GM12892 (cell line): ENCODE results near the gene SLCO1B3. TPM values are rescaled to one million over a fixed set of nuclear protein-coding genes. Genes with fewer than 3 reads are reported as not detected.
"Not testable (repeated sequence)": the region's sequence is repeated elsewhere in the genome, so short reads cannot be mapped to it uniquely, and the experiment has no call there.

ENCODE experiments used
- DNase-seq: peaks from one replicate; pipeline ENCODE4 v3.0.0; 2011; ENCODE audit not compliant: insufficient read length
- FAIRE-seq: peaks from 2 replicates; lab custom pipeline; 2011; peaks lifted over from hg19 to GRCh38; lab: Jason Lieb, UNC
- POLR2A ChIP-seq: IDR thresholded peaks from 2 replicates; pipeline ENCODE4 v1.6.1; 2011; ENCODE audit warnings: low read depth, low read length, control low read depth
- POLR2AphosphoS5 ChIP-seq: IDR thresholded peaks from 2 replicates; pipeline ENCODE4 v1.6.1; 2011; ENCODE audit warnings: low read depth, low read length, control low read depth
- TAF1 ChIP-seq: IDR thresholded peaks from 2 replicates; pipeline ENCODE4 v1.6.1; 2011; ENCODE audit warnings: low read depth, mild to moderate bottlenecking, control low read depth, low read length, borderline replicate concordance
- polyA plus RNA-seq: library from polyadenylated mRNA; unstranded; fragments of >200 nt; gene quantifications from one replicate; pipeline ENCODE4 v1.2.1, GENCODE V29; 2012; ENCODE audit warnings: missing spikeins, inconsistent platforms; ENCODE audit not compliant: missing spikeins

The SLCO1B3 gene, protein sequence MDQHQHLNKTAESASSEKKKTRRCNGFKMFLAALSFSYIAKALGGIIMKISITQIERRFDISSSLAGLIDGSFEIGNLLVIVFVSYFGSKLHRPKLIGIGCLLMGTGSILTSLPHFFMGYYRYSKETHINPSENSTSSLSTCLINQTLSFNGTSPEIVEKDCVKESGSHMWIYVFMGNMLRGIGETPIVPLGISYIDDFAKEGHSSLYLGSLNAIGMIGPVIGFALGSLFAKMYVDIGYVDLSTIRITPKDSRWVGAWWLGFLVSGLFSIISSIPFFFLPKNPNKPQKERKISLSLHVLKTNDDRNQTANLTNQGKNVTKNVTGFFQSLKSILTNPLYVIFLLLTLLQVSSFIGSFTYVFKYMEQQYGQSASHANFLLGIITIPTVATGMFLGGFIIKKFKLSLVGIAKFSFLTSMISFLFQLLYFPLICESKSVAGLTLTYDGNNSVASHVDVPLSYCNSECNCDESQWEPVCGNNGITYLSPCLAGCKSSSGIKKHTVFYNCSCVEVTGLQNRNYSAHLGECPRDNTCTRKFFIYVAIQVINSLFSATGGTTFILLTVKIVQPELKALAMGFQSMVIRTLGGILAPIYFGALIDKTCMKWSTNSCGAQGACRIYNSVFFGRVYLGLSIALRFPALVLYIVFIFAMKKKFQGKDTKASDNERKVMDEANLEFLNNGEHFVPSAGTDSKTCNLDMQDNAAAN
- polyA plus RNA-seq: not detected

DNA sequence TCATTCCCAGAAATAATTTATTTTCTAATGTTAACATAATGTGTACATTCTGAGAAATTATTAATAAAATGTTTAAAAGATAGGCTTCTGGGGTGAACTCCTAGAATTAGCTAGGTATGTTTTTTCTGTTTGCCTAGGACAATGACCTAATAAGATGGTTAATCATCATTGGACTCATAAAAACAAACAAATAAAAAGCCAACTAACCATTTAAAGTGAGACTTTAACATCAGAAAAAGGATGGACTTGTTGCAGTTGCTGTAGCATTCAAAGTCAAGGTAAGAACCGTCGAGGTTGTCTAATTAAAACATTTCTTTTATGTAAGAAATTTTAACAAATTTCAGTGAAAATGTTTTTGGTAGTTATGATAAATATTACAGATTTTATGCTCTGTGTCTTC is at the start of gene SLCO1B3:
Gene SLCO1B3 (plus strand): TSS at position 219 of the 400 bp plus-strand sequence. CDS start 5,034 bp downstream, outside the sequence.
- DNase-seq (no peak), FAIRE-seq (no peak)
- TF ChIP-seq POLR2A (no peak), TAF1 (no peak), POLR2AphosphoS5 (no peak)

- TF ChIP-seq POLR2AphosphoS5: no peak
- no peak for TF ChIP-seq POLR2A
- TF ChIP-seq TAF1: no peak
- no peak for FAIRE-seq
- DNase-seq: no peak
Observed at GRCh38 chr12:20777420-20777819, 33.1 kb upstream of the SLCO1B3 start.

GRCh38 chr12:20778969-20779368 is 31.5 kb upstream of the SLCO1B3 start:
- FAIRE-seq (no peak), DNase-seq (no peak)
- no peak for TF ChIP-seq POLR2A
- TF ChIP-seq TAF1: no peak
- no peak for TF ChIP-seq POLR2AphosphoS5

GRCh38 chr12:20779971-20780370 is 30.5 kb upstream of the SLCO1B3 start:
- DNase-seq, FAIRE-seq: not testable (repeated sequence)

DNA sequence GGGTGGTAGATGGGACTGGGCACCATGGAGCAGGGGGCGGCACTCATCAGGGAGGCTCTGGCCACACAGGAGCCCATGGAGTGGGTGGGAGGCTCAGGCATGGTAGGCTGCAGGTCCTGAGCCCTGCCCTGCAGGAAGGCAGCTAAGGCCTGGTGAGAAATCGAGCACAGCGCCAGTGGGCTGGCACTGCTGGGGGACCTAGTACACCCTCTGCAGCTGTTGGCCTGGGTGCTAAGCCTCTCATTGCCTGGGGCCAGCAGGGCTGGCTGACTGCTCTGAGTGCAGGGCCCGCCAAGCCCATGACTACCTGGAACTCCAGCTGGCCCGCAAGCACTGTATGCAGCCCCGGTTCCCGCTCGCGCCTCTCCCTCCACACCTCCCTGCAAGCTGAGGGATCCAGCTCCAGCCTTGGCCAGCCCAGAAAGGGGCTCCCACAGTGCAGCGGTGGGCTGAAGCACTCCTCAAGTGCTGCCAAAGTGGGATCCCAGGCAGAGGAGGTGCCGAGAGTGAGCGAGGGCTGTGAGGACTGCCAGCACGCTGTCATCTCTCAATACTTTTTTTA is 26.6 kb upstream of the SLCO1B3 start:
- not testable (repeated sequence) for FAIRE-seq, DNase-seq

- no peak for DNase-seq
- TF ChIP-seq POLR2A (no peak), TAF1 (no peak), POLR2AphosphoS5 (no peak)
- no peak for FAIRE-seq
Observed at GRCh38 chr12:20792971-20793370, 17.5 kb upstream of the SLCO1B3 start.

DNA sequence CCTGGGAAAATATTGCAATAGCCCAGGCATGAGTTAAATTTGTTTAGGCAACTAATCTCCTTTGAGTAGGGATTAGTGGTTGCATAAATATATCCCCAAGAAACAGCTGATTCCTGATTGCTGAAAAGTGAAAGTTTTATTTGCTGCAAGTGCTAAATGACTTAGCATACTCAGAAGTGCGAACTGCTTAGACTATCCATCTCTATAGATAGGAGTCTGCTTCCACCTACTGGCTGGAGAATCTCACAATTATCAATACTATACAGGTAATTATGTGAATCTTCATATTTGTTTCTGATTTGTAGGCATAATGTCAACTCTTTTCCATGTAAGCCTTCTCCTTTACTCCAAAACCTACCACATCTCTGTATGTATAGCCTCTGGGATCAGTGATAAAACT is 12.0 kb upstream of the SLCO1B3 start:
- FAIRE-seq (no peak), DNase-seq (no peak)
- TF ChIP-seq POLR2AphosphoS5 (no peak), POLR2A (no peak), TAF1 (no peak)

DNA sequence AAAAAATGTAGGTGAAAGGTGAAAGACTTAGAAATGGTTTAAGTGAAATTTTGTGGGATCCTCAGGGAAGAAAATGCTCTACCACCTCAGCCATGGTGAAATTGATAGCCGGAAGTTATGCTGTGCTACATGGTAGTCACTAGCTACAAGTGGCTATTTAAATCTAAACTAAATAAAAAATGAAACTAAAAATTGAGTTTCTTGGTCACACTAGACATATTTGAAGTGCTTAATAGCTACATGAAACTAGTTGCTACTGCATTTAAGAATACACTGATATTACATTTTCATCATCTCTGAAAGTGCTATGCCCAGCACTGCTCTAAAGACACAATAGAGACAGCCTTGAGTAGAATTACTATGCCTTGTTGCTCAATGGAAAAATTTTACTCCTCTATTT is 10.3 kb upstream of the SLCO1B3 start:
- FAIRE-seq: no peak
- TF ChIP-seq TAF1 (no peak), POLR2AphosphoS5 (no peak), POLR2A (no peak)

DNA sequence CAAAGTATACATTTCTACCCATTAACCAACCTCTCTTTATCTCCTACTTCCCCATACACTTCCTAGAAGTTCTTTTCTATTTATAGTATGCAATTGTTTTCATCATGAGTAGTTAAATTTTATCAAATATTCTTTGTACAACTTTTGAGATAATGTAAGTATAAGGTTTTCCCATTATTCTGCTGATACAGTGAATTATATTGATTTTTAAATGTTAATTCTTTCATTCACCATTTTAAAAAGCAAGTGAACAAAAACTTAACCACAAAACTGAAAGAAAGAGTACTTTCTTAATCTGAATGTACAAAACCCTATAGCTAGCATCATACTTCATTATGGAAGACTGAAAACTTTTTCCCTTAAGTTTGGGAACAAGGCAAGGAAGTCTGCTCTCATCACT is 9.5 kb upstream of the SLCO1B3 start:
- FAIRE-seq (no peak), DNase-seq (no peak)
- TF ChIP-seq POLR2AphosphoS5: no peak
- no peak for TF ChIP-seq POLR2A
- no peak for TF ChIP-seq TAF1

More for the DNA sequence above, 10.3 kb upstream of the SLCO1B3 start:
- DNase-seq: no peak

DNA sequence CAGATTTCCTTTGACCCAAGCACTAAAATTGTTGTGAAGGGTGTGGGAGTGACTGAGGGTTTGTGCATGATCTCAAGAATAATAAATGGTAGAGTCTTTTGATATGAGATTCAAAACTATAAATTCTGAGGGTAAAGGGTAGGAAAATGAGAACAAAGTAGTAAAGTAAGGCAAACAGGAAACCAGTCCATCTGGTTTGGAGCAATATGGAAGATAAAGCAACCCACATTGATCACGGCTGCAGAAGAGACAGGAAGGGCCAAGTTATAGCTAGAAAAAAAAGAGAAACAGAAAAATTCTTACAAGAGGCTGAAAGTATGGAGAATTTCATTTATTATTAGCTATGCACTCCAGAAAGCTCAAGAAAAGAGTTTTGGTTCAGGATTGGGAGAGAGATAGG is 4.6 kb upstream of the SLCO1B3 start:
- FAIRE-seq: no peak
- TF ChIP-seq POLR2AphosphoS5: no peak
- no peak for TF ChIP-seq TAF1
- TF ChIP-seq POLR2A: no peak
- no peak for DNase-seq

DNA sequence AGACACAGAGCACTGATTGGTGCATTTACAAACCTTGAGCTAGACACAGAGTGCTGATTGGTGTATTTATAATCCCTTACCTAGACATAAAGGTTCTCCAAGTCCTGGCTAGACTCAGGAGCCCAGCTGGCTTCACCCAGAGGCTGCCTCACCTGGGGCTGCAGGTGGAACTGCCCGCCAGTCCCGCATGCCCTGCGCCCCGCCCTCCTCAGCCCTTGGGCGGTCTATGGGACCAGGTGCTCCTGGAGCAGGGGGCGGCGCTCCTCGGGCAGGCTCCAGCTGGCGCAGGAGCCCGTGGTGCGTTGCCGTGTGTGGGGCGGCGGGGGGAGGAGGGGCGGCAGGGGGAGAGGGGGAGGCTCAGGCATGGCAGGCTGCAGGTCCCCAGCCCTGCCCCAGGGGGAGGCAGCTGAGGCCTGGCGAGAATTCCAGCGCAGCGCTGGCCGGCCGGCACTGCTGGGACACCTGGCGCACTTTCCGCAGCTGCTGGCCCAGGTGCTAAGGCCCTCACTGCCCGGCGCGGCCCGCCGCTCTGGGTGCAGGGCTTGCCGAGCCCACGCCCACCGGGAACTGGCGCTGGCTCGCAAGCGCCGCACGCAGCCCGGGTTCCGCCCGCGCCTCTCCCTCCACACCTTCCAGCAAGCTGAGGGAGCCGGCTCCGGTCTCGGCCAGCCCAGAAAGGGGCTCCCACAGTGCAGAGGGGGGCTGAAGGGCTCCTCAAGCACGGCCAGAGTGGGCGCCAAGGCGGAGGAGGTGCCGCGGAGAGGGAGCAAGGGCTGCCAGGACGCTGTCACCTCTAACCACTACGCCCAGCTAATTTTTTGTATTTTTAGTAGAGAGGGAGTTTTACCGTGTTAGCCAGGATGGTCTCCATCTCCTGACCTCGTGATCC is 3.1 kb upstream of the SLCO1B3 start:
- FAIRE-seq: no peak
- no peak for TF ChIP-seq POLR2AphosphoS5
- no peak for TF ChIP-seq POLR2A
- TF ChIP-seq TAF1: no peak
- no peak for DNase-seq
